GM23338 (cell line): ENCODE data around the gene ENOX1. TPM values are rescaled to one million over a fixed set of nuclear protein-coding genes. Genes with fewer than 3 reads are reported as not detected.

Source experiments
- ATAC-seq: fragments of 200-7000 bp; cut with Tn5 transposase; 3 replicates; pipeline ENCODE4 v1.9.1; 2020
- DNase-seq: peaks from one replicate; pipeline ENCODE4 v3.0.0-alpha.2; 2015; ENCODE audit warnings: low spot score
- H2AFZ ChIP-seq: fragments of 200-600 bp; sonication (generic); 2 replicates; pipeline ENCODE4 v1.8.0; 2016; ENCODE audit warnings: antibody characterized with exemption, mild to moderate bottlenecking, moderate library complexity
- H3F3A ChIP-seq: fragments of 200-600 bp; sonication (generic); replicated peaks from 2 replicates; pipeline ENCODE4 v1.8.0; 2017; ENCODE audit warnings: antibody characterized with exemption, mixed run types, low read depth
- H3K27ac ChIP-seq: fragments of 200-600 bp; sonication (generic); 2 replicates; pipeline ENCODE4 v1.6.1; 2016; ENCODE audit warnings: low read depth
- H3K27me3 ChIP-seq: fragments of 200-600 bp; sonication (generic); 2 replicates; pipeline ENCODE4 v1.8.0; 2016; ENCODE audit warnings: mild to moderate bottlenecking, mixed run types, moderate library complexity; ENCODE audit not compliant: insufficient read depth
- H3K36me3 ChIP-seq: fragments of 200-600 bp; sonication (generic); 2 replicates; pipeline ENCODE4 v1.8.0; 2016; ENCODE audit warnings: mild to moderate bottlenecking; ENCODE audit not compliant: insufficient read depth
- H3K4me1 ChIP-seq: fragments of 200-600 bp; sonication (generic); 2 replicates; pipeline ENCODE4 v1.8.0; 2016; ENCODE audit warnings: mild to moderate bottlenecking, moderate library complexity; ENCODE audit not compliant: insufficient read depth
- H3K4me2 ChIP-seq: fragments of 200-600 bp; sonication (generic); 2 replicates; pipeline ENCODE4 v1.7.1; 2017; ENCODE audit warnings: mixed run types
- H3K4me3 ChIP-seq: fragments of 200-600 bp; sonication (generic); 2 replicates; pipeline ENCODE4 v1.6.1; 2016; ENCODE audit warnings: mixed run types
- H3K79me2 ChIP-seq: fragments of 200-600 bp; sonication (generic); replicated peaks from 2 replicates; pipeline ENCODE4 v1.8.0; 2017; ENCODE audit warnings: mild to moderate bottlenecking; ENCODE audit not compliant: insufficient read depth
- H3K9me2 ChIP-seq: fragments of 200-600 bp; sonication (generic); 2 replicates; pipeline ENCODE4 v1.8.0; 2017; ENCODE audit not compliant: insufficient read depth
- H4K20me1 ChIP-seq: fragments of 200-600 bp; sonication (generic); replicated peaks from 2 replicates; pipeline ENCODE4 v1.8.0; 2017; ENCODE audit warnings: mild to moderate bottlenecking; ENCODE audit not compliant: insufficient read depth
- H3K27ac Mint-ChIP-seq: 2 replicates; pipeline ENCODE4 v1.8.0; 2020; ENCODE audit warnings: inconsistent platforms, mild to moderate bottlenecking, moderate library complexity, mixed read lengths
- H3K27me3 Mint-ChIP-seq: 3 replicates; pipeline ENCODE4 v1.8.0; 2022; ENCODE audit warnings: low read depth, mild to moderate bottlenecking, moderate library complexity, mixed read lengths, inconsistent platforms; ENCODE audit not compliant: insufficient read depth, poor library complexity
- H3K36me3 Mint-ChIP-seq: 3 replicates; pipeline ENCODE4 v1.8.0; 2021; ENCODE audit warnings: low read depth, mild to moderate bottlenecking, inconsistent platforms, moderate library complexity, mixed read lengths
- H3K4me1 Mint-ChIP-seq: 3 replicates; pipeline ENCODE4 v1.8.0; 2020; ENCODE audit warnings: mild to moderate bottlenecking, inconsistent platforms, mixed read lengths
- H3K4me3 Mint-ChIP-seq: 3 replicates; pipeline ENCODE4 v1.8.0; 2021; ENCODE audit warnings: moderate library complexity, mild to moderate bottlenecking, inconsistent platforms, mixed read lengths
- H3K9me3 Mint-ChIP-seq: 3 replicates; pipeline ENCODE4 v1.8.0; 2020; ENCODE audit warnings: moderate library complexity, mild to moderate bottlenecking, inconsistent platforms, mixed read lengths
- CTCF ChIP-seq, 2 experiments: fragments of 200-600 bp in 1 of 2; sonication (generic) in 1 of 2; conservative IDR thresholded peaks; 2 replicates each; pipeline versions ENCODE4 v1.5.1 to v1.6.1; 2016 to 2017; ENCODE audit warnings: antibody characterized with exemption in 2 of 2, low read depth in 2 of 2, mild to moderate bottlenecking in 2 of 2, moderate library complexity in 1 of 2
- EZH2 ChIP-seq: fragments of 200-600 bp; sonication (generic); IDR thresholded peaks from one replicate; pipeline ENCODE4 v1.8.0; 2017; ENCODE audit warnings: antibody characterized with exemption, mild to moderate bottlenecking, low read depth; ENCODE audit not compliant: unreplicated experiment
- EZH2phosphoT487 ChIP-seq: fragments of 200-600 bp; sonication (generic); IDR thresholded peaks from one replicate; pipeline ENCODE4 v1.8.1; 2018; ENCODE audit warnings: antibody characterized with exemption; ENCODE audit not compliant: unreplicated experiment
- JUNB ChIP-seq: IDR thresholded peaks from one replicate; pipeline ENCODE4 v1.6.1; 2016; ENCODE audit warnings: antibody characterized with exemption; ENCODE audit not compliant: unreplicated experiment
- POLR2AphosphoS5 ChIP-seq: IDR thresholded peaks from 2 replicates; pipeline ENCODE4 v1.6.1; 2016; ENCODE audit warnings: antibody characterized with exemption, low read depth
- REST ChIP-seq: IDR thresholded peaks from one replicate; pipeline ENCODE4 v1.6.1; 2018; ENCODE audit warnings: antibody characterized with exemption; ENCODE audit not compliant: unreplicated experiment
- STAT1 ChIP-seq: IDR thresholded peaks from one replicate; pipeline ENCODE4 v1.6.1; 2016; ENCODE audit warnings: antibody characterized with exemption; ENCODE audit not compliant: unreplicated experiment
- ZNF114 ChIP-seq: fragments of 250-450 bp; sonication (Bioruptor Pico); IDR thresholded peaks from 2 replicates; pipeline ENCODE4 v1.5.0; 2020; ENCODE audit warnings: mild to moderate bottlenecking, moderate library complexity
- polyA plus RNA-seq: library from polyadenylated mRNA; unstranded; fragments of >200 nt; fragmentation: Nextera tagmentation; extraction: Ambion mirVana; gene quantifications from 2 replicates; pipeline ENCODE4 v1.2.1, GENCODE V29; 2016
- total RNA-seq: library from RNA; depleted of rRNA; stranded (reverse); fragments of >200 nt; shearing (Covaris generic); gene quantifications from 2 replicates; pipeline ENCODE4 v1.2.3, GENCODE V29; 2014
- TF ChIP-seq, protein P1 (sequence below): fragments of 250-450 bp; sonication (Bioruptor Pico); IDR thresholded peaks from 2 replicates; pipeline ENCODE4 v1.5.0; 2020; ENCODE audit warnings: mild to moderate bottlenecking, moderate library complexity

The ENOX1 gene
- total and polyA plus RNA-seq, 2 experiments from 2014 or later, result 0.66 to 0.81 TPM

DNA sequence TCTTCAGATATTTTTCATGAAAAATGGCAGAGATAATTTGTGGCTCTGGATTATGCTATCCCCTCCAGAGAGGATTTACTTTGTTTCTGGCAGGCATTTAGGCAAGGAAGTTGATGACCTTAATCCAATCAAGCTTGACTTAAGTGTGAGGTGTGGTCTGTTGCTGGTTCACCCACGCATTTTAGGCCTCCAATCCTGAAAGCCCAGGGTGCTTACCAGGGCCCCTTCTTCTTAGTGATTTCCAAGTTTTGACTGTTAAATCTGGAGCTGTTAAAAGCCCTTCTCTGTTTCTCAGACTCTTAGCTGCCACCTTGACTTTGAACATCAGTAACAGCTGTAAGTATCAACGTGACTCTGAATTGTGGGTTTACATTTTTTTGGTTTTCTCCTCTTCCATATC, 601.5 kb downstream of the ENOX1 start:
- no peak overlapping the region for H3K27ac ChIP-seq
- no peak overlapping the region for H3K4me3 ChIP-seq
- ATAC-seq (no peak), DNase-seq (no peak)
- H4K20me1 ChIP-seq, result no peaks in the 10 kb centered on the region
- H2AFZ ChIP-seq, result 0 out of 2 replicates have a peak overlapping the region, but pooled peaks have one; percentile 30
- H3K4me2 ChIP-seq, result no peak overlapping the region
- H3K4me1 ChIP-seq, result no peaks in the 10 kb centered on the region
- peaks cover 6% of the 10 kb centered on the region; the same call in 1 of the 3 replicates for H3K9me3 Mint-ChIP-seq
- no peaks in the 10 kb centered on the region for H3K27me3 ChIP-seq
- no peaks in the 10 kb centered on the region for H3K36me3 Mint-ChIP-seq
- no peak overlapping the region for H3K27ac Mint-ChIP-seq
- no peaks in the 10 kb centered on the region; the same call in 1 of the 2 replicates for H3K36me3 ChIP-seq
- no peak overlapping the region for H3K4me3 Mint-ChIP-seq
- H3K9me2 ChIP-seq, result peaks cover 11% of the 10 kb centered on the region; the same call in 1 of the 2 replicates
- TF ChIP-seq, protein P1, sequence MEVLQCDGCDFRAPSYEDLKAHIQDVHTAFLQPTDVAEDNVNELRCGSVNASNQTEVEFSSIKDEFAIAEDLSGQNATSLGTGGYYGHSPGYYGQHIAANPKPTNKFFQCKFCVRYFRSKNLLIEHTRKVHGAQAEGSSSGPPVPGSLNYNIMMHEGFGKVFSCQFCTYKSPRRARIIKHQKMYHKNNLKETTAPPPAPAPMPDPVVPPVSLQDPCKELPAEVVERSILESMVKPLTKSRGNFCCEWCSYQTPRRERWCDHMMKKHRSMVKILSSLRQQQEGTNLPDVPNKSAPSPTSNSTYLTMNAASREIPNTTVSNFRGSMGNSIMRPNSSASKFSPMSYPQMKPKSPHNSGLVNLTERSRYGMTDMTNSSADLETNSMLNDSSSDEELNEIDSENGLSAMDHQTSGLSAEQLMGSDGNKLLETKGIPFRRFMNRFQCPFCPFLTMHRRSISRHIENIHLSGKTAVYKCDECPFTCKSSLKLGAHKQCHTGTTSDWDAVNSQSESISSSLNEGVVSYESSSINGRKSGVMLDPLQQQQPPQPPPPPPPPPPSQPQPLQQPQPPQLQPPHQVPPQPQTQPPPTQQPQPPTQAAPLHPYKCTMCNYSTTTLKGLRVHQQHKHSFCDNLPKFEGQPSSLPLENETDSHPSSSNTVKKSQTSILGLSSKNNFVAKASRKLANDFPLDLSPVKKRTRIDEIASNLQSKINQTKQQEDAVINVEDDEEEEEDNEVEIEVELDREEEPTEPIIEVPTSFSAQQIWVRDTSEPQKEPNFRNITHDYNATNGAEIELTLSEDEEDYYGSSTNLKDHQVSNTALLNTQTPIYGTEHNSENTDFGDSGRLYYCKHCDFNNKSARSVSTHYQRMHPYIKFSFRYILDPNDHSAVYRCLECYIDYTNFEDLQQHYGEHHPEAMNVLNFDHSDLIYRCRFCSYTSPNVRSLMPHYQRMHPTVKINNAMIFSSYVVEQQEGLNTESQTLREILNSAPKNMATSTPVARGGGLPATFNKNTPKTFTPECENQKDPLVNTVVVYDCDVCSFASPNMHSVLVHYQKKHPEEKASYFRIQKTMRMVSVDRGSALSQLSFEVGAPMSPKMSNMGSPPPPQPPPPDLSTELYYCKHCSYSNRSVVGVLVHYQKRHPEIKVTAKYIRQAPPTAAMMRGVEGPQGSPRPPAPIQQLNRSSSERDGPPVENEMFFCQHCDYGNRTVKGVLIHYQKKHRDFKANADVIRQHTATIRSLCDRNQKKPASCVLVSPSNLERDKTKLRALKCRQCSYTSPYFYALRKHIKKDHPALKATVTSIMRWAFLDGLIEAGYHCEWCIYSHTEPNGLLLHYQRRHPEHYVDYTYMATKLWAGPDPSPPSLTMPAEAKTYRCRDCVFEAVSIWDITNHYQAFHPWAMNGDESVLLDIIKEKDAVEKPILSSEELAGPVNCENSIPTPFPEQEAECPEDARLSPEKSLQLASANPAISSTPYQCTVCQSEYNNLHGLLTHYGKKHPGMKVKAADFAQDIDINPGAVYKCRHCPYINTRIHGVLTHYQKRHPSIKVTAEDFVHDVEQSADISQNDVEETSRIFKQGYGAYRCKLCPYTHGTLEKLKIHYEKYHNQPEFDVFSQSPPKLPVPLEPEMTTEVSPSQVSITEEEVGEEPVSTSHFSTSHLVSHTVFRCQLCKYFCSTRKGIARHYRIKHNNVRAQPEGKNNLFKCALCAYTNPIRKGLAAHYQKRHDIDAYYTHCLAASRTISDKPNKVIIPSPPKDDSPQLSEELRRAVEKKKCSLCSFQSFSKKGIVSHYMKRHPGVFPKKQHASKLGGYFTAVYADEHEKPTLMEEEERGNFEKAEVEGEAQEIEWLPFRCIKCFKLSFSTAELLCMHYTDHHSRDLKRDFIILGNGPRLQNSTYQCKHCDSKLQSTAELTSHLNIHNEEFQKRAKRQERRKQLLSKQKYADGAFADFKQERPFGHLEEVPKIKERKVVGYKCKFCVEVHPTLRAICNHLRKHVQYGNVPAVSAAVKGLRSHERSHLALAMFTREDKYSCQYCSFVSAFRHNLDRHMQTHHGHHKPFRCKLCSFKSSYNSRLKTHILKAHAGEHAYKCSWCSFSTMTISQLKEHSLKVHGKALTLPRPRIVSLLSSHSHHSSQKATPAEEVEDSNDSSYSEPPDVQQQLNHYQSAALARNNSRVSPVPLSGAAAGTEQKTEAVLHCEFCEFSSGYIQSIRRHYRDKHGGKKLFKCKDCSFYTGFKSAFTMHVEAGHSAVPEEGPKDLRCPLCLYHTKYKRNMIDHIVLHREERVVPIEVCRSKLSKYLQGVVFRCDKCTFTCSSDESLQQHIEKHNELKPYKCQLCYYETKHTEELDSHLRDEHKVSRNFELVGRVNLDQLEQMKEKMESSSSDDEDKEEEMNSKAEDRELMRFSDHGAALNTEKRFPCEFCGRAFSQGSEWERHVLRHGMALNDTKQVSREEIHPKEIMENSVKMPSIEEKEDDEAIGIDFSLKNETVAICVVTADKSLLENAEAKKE (CRISPR knock-in tag), result no peak
- TF ChIP-seq CTCF (conservative IDR thresholded peaks at IDR 0.05; ENCODE audit: low read depth in 2 of 2), result no peak
- TF ChIP-seq EZH2phosphoT487, result no peak
- TF ChIP-seq POLR2AphosphoS5, result no peak
- no peak for TF ChIP-seq REST
- TF ChIP-seq ZNF114 (CRISPR knock-in tag), result no peak
- no peak for TF ChIP-seq EZH2
- no peak for TF ChIP-seq STAT1
- TF ChIP-seq JUNB, result no peak
- no peaks in the 10 kb centered on the region for H3K4me1 Mint-ChIP-seq
- H3F3A ChIP-seq, result no peaks in the 10 kb centered on the region
- H3K27me3 Mint-ChIP-seq, result peaks cover 7% of the 10 kb centered on the region
- H3K79me2 ChIP-seq, result no peaks in the 10 kb centered on the region
